Activated naive CD4-positive, alpha-beta T cell treated with anti-CD3 and anti-CD28 coated beads, Interleukin-2, amount 50 U/mL, for 72 hours (primary cell): Measurements from ENCODE around the gene CDH24. TPM values are rescaled to one million over a fixed set of nuclear protein-coding genes. Genes with fewer than 3 reads are reported as not detected.
A peak's percentile ranks its signal among the peaks of the same experiment; 100 is the strongest.
"Not testable (repeated sequence)": the region's sequence is repeated elsewhere in the genome, so short reads cannot be mapped to it uniquely, and the experiment has no call there.

Experiments used
- ATAC-seq, 2 donors: fragments of 150-1000 bp; cut with Tn5 transposase; 2 replicates each; pipeline ENCODE4 v1.10.0; 2021; ENCODE audit warnings: mild to moderate bottlenecking in 2 of 2, moderate library complexity in 2 of 2
- DNase-seq, 2 donors: peaks; one replicate each; pipeline ENCODE4 v3.0.0; 2021 to 2022; ENCODE audit warnings: low spot score in 2 of 2
- H3K27ac Mint-ChIP-seq, 2 donors: one replicate each; pipeline ENCODE4 v1.8.0; 2022; ENCODE audit warnings: mild to moderate bottlenecking in 2 of 2, mixed read lengths in 2 of 2
- H3K36me3 Mint-ChIP-seq, 2 donors: one replicate each; pipeline ENCODE4 v1.8.0; 2022; ENCODE audit warnings: mixed read lengths in 2 of 2
- H3K9me3 Mint-ChIP-seq, 2 donors: one replicate each; pipeline ENCODE4 v1.8.0; 2022; ENCODE audit warnings: mixed read lengths in 2 of 2
- total RNA-seq, 2 donors: library from RNA; stranded (reverse); gene quantifications; one replicate each; pipeline ENCODE4 v1.2.3, GENCODE V29; 2022

CDH24 gene
- total RNA-seq, 2 donors from 2014 or later, result 1.1 to 1.4 TPM

DNA sequence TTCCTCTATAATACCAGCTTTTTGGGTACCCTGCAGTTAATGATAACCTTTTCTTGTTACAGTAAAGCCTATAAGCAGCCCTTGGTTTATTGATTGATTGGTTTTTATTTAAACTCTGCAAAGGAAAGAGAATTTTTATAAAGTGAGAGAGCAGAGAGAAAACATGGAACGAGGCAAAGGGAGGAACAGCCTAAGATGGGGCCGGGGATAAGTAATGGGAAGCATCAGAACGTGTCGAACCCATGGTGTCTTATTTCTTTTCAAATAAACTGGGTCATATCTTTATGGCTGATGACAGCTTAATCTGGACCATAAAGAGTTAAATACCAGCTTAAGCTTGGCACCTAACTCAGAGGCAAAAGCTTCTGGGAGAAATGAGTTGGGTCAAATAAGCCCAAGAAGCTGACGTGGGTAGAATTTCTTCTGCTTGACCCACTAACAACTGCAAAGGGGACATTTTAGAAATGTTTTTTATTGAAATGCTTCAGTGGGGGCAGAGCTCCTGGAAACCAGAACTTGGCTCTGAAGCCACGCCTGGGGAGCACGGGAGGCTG is 35.4 kb downstream of the CDH24 start:
- H3K27ac Mint-ChIP-seq, result peak overlapping the region; percentile 78 to 81
- H3K36me3 Mint-ChIP-seq, result peaks cover 14 to 15% of the 10 kb centered on the region in 2 donors
- no peaks in the 10 kb centered on the region for H3K9me3 Mint-ChIP-seq

DNA sequence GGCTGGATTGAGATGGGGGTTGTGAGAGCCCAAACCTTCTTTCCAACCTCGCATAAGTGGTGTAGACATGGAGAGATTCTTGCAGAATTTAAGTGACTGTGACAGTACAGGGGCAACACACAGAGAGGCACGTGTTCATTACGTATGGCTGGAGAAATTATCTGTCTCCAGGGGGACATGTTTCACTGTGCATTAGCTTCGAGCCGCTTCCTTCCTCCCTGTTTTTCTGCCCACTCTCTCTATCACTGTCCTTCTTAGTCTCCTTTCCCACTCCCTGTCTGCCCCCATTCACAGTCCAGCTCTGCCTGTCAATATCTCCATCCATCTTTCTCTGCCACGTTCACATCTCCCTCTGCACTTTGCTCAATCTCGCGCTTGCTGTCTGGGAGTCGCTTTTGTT is 35.9 kb downstream of the CDH24 start:
- peak overlapping the region; percentile 78 to 81 for H3K27ac Mint-ChIP-seq
- H3K9me3 Mint-ChIP-seq, result no peaks in the 10 kb centered on the region
- peaks cover 14 to 15% of the 10 kb centered on the region in 2 donors for H3K36me3 Mint-ChIP-seq
- DNase-seq (no peak), ATAC-seq (peak in 1 of 2 donors; percentile 14)

More for the DNA sequence above, 35.4 kb downstream of the CDH24 start:
- no peak for ATAC-seq
- DNase-seq, result no peak

DNA sequence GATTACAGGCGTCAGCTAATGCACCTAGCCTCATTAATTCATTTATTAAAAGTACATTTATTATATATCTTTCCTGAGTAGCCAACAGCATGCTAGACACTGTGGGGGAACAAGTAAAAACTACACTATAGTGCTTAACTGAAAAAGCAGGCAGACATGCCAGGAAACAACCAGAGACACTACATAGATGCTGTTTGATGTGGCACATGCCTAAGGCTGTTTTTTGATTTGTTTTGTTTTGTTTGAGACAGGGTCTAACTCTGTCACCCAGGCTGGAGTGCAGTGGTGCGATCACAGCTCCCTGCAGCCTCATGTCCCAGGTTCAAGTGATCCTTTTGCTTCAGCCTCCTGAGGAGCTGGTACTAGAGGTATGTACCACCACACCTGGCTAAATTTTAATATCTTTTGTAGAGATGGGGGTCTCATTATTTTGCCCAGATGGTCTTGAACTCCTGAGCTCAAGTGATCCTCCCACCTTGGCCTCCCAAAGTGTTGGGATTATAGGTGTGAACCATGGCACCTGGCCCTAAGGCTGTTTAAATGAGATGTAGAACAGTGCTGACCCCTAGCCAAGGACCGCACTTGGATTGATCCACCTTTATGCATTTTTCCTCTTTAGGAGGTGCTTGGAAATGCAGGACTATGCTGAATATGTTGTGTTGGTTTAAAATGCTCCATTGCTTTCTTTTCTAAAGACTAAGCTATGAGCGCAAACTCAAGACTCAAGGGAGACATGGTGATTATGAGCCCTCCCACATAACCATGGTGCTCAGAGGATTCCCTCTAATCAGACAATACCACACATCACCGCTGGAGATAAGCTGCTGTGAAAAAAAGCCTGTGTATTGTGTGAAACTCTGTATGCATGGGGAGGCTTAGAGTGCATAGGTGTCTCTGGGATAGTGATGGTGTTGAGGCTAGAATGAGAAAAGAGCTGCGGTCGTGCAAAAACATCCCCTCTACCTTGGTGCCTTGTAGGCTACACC is 36.9 kb downstream of the CDH24 start:
- Mint-ChIP-seq H3K9me3 (no peaks in the 10 kb centered on the region), H3K36me3 (peaks cover 6 to 11% of the 10 kb centered on the region in 2 donors), H3K27ac (peak overlapping the region; percentile 78 to 81)
- no peak for DNase-seq
- ATAC-seq, result peak; percentile 53 to 65

DNA sequence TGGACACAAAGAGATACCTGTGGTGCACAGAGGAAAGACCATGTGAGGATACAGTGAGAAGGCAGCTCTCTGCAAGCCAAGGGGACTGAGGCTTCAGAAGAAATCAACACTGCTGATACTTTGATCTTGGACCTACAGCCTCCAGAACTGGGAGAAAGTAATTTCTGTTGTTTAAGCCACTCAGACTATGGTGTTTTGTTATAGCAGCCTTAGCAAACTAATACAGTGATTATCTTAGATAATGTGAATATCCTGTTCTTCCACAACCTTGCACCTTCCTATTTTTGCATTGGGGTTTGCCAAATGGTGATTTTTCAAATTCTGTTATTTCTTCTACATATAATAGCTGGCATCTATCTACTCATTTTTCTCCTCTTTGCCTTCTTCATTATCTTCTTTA is 39.2 kb downstream of the CDH24 start:
- DNase-seq (no peak), ATAC-seq (no peak)
- H3K36me3 Mint-ChIP-seq, result peaks cover 0 to 5% of the 10 kb centered on the region in 2 donors
- no peaks in the 10 kb centered on the region for H3K9me3 Mint-ChIP-seq
- no peak overlapping the region for H3K27ac Mint-ChIP-seq

DNA sequence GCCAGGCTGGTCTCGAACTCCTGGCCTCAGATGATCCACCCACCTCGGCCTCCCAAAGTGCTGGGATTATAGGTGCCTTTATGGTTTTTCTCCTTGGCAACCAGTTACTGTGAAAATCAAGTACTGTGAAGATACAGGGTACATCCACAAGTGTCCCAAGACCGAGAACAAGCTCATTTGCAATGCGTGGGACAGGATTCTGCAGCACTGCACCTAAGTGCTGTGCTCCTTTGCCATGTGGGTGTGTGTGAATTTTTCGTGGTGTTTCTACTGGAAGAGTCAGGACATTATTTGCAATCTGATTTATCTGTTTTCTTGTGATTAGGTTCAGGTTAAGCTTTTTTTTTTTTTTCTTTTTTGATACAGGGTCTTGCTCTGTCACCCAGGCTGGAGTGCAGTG is 40.2 kb downstream of the CDH24 start:
- ATAC-seq, result no peak
- Mint-ChIP-seq H3K27ac (no peak overlapping the region), H3K9me3 (no peaks in the 10 kb centered on the region), H3K36me3 (peaks cover 0 to 5% of the 10 kb centered on the region in 2 donors)
- no peak for DNase-seq

DNA sequence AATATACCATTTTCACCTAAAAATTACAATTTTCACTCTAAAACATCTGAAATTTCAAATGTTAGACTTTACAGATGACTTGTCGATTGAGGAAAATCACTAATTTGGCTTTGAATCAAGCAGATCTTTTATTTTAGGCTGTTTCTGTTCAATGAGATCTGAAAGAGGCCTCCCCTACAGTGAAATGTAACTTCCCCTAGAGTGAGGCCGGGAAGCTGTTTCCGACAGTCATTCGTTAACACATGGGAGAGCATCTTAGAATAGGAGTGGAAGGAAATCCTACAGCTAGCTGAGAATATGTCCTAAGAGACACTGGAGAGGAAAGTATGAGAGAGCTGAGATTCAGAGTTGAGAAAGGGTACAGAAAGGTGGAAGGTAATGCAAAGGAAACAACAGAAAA is 41.7 kb downstream of the CDH24 start:
- peaks cover 0 to under 1% of the 10 kb centered on the region in 2 donors for H3K36me3 Mint-ChIP-seq
- DNase-seq (no peak), ATAC-seq (peak; percentile 51 to 61)
- no peaks in the 10 kb centered on the region for H3K9me3 Mint-ChIP-seq
- H3K27ac Mint-ChIP-seq, result peak overlapping the region; percentile 9 to 70

DNA sequence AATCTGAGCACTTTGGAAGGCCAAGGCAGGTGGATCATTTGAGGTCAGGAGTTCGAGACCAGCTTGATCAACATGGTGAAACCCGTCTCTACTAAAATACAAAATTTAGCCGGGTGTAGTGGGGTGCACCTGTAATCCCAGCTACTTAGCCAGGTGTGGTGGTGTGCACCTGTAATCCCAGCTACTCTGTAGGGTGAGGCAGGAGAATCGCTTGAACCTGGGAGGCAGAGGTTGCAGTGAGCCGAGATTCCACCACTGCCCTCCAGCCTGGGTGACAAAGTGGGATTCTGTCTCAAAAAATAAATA is 43.6 kb downstream of the CDH24 start:
- not testable (repeated sequence) for DNase-seq, H3K36me3 Mint-ChIP-seq, H3K9me3 Mint-ChIP-seq, ATAC-seq, H3K27ac Mint-ChIP-seq

DNA sequence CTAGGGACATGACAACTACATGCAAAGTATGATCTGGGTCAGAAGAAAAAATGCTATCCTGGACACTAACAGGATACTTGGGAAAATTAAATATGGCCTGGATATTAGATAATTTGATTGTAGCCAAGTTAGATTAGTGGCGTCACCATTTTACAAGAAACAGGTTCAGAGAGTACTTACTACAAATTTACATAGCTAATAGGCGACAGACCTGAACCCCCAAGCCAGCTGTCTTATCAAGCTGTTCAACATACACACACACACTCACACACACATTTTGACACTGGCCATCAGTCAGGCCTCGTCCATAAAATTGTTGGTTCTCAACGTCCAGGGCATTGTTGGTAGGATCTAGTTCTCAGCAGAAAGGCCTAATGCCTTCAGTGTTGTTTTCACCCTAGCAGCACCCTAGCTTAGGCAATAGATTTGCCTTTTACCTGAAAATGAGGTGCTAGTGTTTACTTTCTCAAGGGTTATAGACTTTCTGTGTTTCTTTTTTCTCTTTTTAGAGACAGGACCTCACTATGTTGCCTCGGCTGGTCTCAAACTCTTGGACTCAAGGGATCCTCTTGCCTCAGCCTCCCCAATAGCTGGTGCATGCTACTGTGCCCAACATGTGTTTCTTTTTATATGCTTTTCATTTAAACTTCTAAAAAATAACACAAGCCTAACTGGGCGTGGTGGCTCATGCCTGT is 44.1 kb downstream of the CDH24 start:
- no peak for DNase-seq
- H3K36me3 Mint-ChIP-seq, result peaks cover 0 to 6% of the 10 kb centered on the region in 2 donors

DNA sequence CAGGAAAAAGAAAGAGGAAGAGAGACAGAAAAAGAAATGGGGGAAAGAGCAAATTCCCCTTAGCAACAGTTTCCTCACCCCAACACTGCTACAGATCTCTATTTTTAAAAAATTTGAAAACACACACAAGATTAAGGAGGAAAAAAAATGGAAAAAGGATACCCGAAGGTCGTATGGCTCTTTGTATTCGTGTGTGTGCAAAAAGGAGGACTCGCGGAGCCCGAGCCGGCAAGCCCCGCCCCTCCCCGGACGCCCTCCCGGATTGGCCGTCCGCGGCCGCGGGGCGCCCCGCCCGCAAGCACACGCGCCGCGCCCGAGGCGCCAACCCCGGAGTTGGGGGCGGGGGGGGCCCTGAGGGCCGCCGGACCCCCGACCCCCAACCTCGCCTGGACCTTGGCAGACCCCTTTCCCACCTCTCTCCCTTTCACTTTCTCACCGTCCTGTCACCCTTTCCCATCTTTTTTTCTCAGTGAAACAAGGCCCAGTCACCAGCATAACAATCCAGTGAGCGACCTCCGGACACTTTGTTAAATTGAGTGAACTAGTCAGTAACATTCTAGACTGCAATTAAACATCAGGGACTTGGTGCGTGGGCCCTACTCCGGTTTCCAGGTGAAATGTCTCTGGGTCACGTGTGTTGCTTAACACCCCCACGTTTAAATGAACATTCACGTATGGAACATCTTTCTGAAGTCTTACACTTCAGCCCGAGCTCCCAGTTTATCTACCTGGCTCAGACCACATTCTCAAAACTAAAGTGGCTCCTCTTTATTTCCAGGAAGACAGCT is 47.2 kb downstream of the CDH24 start, which contains the start of gene C14orf93:
C14orf93 (minus strand) TSS at position 205 of the 788 bp plus-strand sequence. CDS start 11,120 bp downstream, outside the sequence.
- peak; percentile 78 to 82 for DNase-seq
- Mint-ChIP-seq H3K9me3 (no peaks in the 10 kb centered on the region), H3K36me3 (peaks cover 0 to 14% of the 10 kb centered on the region in 2 donors), H3K27ac (peak within 1 kb of the TSS; percentile 92 to 94)
- ATAC-seq, result peak; percentile 20 to 41

More for the DNA sequence above, 44.1 kb downstream of the CDH24 start:
- no peaks in the 10 kb centered on the region for H3K9me3 Mint-ChIP-seq
- H3K27ac Mint-ChIP-seq, result no peak overlapping the region
- no peak for ATAC-seq

DNA sequence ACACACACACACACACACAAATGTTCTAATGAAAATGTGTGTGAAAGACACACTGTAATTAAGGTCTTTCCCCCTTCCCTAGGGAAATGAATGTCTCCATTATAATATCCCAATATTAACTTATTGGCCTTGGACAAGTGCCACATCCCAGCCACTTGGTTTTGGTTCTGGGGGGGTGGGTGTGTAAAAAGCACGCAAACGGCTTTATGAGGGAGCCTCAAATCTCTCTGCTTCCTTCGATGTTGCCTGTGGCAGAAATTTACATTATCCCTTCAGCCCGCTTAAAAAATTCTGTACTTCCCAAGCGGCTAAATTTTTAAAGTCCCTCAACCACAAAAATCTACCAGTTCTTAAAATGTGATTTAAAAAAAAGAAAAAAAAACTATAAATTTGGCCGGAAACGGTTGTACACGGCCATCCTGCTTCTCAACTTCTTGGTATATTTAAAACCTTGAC is 47.8 kb downstream of the CDH24 start:
- ATAC-seq, result no peak
- Mint-ChIP-seq H3K9me3 (no peaks in the 10 kb centered on the region), H3K27ac (peak overlapping the region; percentile 92 to 94), H3K36me3 (peaks cover 0 to 14% of the 10 kb centered on the region in 2 donors)
- DNase-seq, result no peak

DNA sequence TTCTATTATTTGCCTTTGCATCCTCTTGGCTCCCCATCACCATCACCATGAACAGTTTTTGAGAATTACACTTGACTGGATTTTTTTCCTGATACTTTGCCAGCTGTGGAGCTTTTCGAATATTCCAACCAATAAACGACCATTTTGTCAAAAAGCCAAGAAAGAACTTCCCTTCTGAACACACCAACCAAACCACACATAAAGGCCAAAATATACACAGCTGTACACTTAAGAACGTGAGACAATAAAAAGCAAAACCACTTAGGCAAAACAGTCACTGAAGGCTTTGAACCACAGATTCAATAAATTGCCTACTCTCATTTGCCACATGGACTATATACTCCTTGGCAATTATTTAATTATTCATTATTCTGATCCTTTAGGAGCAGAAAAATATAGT is 48.5 kb downstream of the CDH24 start:
- ATAC-seq, result no peak
- DNase-seq, result no peak
- H3K9me3 Mint-ChIP-seq, result no peaks in the 10 kb centered on the region
- H3K27ac Mint-ChIP-seq, result peak overlapping the region in 1 of 2 donors; percentile 94
- peaks cover 0 to 14% of the 10 kb centered on the region in 2 donors for H3K36me3 Mint-ChIP-seq

DNA sequence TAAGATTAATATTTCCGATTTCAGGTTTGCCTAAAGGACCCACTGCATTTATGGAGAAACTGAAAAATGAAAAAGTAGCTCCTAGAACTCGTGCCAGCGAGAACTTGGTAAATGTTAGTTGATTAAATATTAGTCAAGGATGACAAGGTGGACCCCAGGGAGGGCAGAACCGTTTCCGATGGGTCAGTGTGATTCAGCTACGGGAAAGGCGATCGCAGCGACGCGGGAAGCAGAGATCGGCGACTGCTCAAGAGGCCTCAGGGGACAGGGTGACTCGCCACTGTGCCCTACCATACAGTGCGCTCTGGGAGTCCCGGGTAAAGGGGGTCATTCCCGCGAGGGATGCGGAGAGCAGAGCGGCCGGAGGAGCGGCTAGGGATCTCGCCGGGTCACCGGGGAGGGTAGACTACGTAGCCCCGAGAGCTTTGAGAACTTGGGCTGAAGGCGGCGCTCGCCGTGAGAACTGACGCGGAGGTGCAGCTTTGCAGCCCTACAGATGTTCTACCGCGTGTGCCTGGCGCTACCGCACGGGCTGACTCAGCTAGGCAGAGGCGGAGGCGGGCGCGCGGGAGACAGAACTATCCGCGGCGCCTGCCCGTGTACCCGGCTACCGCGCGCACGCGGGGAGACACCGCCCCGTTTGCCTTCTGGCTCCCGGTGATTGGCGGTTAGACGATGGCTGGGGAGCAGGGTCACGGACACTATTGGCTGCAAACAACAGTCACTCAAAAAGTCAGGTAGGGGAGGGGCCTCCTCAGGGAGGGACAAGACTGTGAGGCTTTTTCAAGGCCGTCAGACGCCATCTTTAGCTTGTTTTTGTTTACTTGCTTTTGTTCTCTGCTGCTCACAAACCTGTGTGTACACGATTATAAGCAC is 50.5 kb downstream of the CDH24 start:
- peak; percentile 96 to 99 for ATAC-seq
- Mint-ChIP-seq H3K27ac (peak overlapping the region; percentile 94 to 98), H3K36me3 (peaks cover 0 to 14% of the 10 kb centered on the region in 2 donors), H3K9me3 (no peaks in the 10 kb centered on the region)
- DNase-seq, result peak; percentile 96 to 99

DNA sequence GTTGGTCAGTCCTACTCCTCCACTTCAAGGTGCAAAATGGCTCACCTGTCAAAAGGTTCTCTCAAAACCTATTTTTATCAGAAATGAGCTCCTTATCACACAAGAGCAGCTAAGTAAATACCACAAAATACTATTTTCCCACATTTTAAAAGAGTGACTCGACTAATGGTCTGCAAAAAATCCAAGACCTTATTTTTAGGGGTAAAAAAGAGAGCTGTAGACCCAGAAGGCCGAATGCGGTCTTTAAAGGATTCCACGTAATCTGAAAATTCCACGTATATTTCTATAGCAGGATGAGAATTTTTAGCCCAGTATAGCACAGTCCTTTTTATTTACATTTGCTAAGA is 51.2 kb downstream of the CDH24 start:
- Mint-ChIP-seq H3K36me3 (peaks cover 0 to 14% of the 10 kb centered on the region in 2 donors), H3K27ac (peak overlapping the region; percentile 94 to 98), H3K9me3 (no peaks in the 10 kb centered on the region)
- DNase-seq, result no peak
- no peak for ATAC-seq

DNA sequence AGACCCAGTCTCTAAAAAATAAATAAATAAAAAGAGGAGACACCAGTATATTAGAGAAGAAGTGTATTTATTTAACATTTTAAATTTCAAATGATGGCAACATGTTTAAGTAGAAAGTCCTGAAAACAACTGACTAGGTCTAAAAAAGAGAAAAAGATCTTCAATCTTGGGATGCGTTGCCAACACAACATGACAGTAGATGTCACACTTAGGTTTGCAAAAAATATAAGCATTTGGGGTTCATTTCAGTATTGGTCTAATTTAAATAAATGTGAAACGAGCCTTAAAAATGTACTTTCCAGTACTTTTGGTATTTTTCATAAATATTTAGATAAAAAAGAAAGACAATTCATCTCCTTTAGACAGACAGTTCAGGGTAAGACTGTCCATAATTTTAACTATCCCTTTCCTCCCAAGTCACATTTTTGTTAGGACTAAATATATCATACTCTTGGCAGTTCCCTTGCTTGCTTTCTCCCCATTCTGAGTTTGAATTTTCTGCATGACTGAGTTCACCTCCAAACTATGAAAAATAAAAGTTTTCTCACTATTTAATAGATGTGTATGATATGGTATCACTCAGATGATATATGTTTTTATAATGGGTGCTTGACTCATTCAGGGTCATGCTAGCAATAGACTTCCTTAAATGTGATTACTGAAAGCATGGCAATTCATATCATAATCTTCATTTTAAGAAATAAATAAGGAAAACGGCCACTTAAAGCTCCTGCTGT is 51.7 kb downstream of the CDH24 start:
- H3K36me3 Mint-ChIP-seq, result peaks cover 0 to 14% of the 10 kb centered on the region in 2 donors
- DNase-seq (no peak), ATAC-seq (no peak)
- H3K9me3 Mint-ChIP-seq, result no peaks in the 10 kb centered on the region
- H3K27ac Mint-ChIP-seq, result peak overlapping the region in 1 of 2 donors; percentile 94

DNA sequence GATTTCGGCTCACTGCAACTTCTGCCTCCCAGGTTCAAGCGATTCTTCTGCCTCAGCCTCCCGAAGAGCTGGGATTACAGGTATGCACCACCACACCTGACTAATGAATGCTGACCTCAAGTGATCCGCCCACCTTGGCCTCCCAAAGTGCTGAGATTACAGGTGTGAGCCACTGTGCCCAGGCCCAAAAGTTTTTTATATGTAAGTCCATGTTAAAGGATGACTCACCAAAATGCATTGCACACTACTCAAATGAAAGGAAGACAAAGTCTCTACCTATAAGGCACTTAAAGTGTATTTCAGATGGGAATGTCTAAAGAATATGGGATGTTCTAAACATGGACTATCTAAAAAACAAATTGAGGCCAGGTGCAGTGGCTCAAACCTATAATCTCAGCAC is 53.0 kb downstream of the CDH24 start:
- H3K27ac Mint-ChIP-seq, ATAC-seq, H3K9me3 Mint-ChIP-seq, DNase-seq: not testable (repeated sequence)
- H3K36me3 Mint-ChIP-seq, result peaks cover 0 to 14% of the 10 kb centered on the region in 2 donors
